A549 (cell line): ENCODE data around the gene SUPT3H. TPM values are rescaled to one million over a fixed set of nuclear protein-coding genes. Genes with fewer than 3 reads are reported as not detected.

ENCODE experiments used
- ATAC-seq, 2 experiments: fragments of 200-7000 bp in 1 of 2; fragments of >200 bp in 1 of 2; cut with Nextera tagmentation in 1 of 2; cut with Tn5 transposase in 1 of 2; 3 replicates each; pipeline versions ENCODE4 v1.8.0 to v1.9.1; 2018 to 2020; ENCODE audit warnings: mild to moderate bottlenecking in 1 of 2, moderate library complexity in 1 of 2
- CTCF ChIA-PET: fragments of 300-600 bp; sonication (Branson Sonifier 250); formaldehyde crosslinking; extraction: SDS; loops from one replicate; lab custom pipeline; 2021; ENCODE audit warnings: antibody characterized with exemption, inconsistent platforms; lab: Yijun Ruan, JAX
- POLR2A ChIA-PET: fragments of 350-600 bp; formaldehyde crosslinking; extraction: SDS; loops from one replicate; lab custom pipeline; 2021; ENCODE audit warnings: antibody characterized with exemption, inconsistent platforms; lab: Yijun Ruan, JAX
- DNase-seq, 2 experiments: peaks; one replicate each; pipeline versions ENCODE4 v3.0.0 to v3.0.0-alpha.2; 2011 to 2016; ENCODE audit warnings: low read depth in 1 of 2, low spot score in 1 of 2
- FAIRE-seq: peaks from 2 replicates; lab custom pipeline; 2011; peaks lifted over from hg19 to GRCh38; lab: Jason Lieb, UNC
- H3K27ac ChIP-seq, 2 experiments: fragments of >200 bp; sonication (Bioruptor Twin); formaldehyde crosslinking; 3 replicates each; pipeline ENCODE4 v1.5.1; 2016 to 2017
- H3K4me1 ChIP-seq: fragments of >200 bp; sonication (Bioruptor Twin); formaldehyde crosslinking; 3 replicates; pipeline ENCODE4 v1.6.1; 2016
- H3K4me2 ChIP-seq: fragments of >200 bp; sonication (Bioruptor Twin); formaldehyde crosslinking; 3 replicates; pipeline ENCODE4 v1.6.1; 2016
- H3K4me3 ChIP-seq: fragments of >200 bp; sonication (Bioruptor Twin); formaldehyde crosslinking; 3 replicates; pipeline ENCODE4 v1.5.1; 2016
- H3K9me3 ChIP-seq: fragments of >200 bp; sonication (Bioruptor Twin); formaldehyde crosslinking; 3 replicates; pipeline ENCODE4 v1.6.1; 2016
- ATOH8 ChIP-seq: fragments of 250-450 bp; sonication (Bioruptor Pico); IDR thresholded peaks from 2 replicates; pipeline ENCODE4 v1.5.0; 2020; ENCODE audit warnings: low read depth, mild to moderate bottlenecking, moderate library complexity
- BHLHE40 ChIP-seq: IDR thresholded peaks from 2 replicates; pipeline ENCODE4 v1.6.1; 2012; ENCODE audit warnings: low read depth, low read length, inconsistent platforms
- CBX2 ChIP-seq: fragments of 200-600 bp; sonication (generic); IDR thresholded peaks from 2 replicates; pipeline ENCODE4 v1.6.1; 2016; ENCODE audit warnings: low read depth, mild to moderate bottlenecking, borderline replicate concordance
- CEBPB ChIP-seq, 2 experiments: fragments of >200 bp in 1 of 2; sonication (Bioruptor Twin) in 1 of 2; formaldehyde crosslinking in 1 of 2; IDR thresholded peaks; 2 replicates each; pipeline ENCODE4 v1.6.1; 2012 to 2016
- CHD2 ChIP-seq: fragments of 150-350 bp; IDR thresholded peaks from 2 replicates; pipeline ENCODE4 v1.6.1; 2014; ENCODE audit warnings: low read length; ENCODE audit not compliant: partially characterized antibody
- CHD4 ChIP-seq: fragments of 200-600 bp; sonication (generic); IDR thresholded peaks from 2 replicates; pipeline ENCODE4 v1.6.1; 2016; ENCODE audit warnings: antibody characterized with exemption, mild to moderate bottlenecking, borderline replicate concordance
- CTCF ChIP-seq: fragments of >200 bp; sonication (Bioruptor Twin); formaldehyde crosslinking; IDR thresholded peaks from 3 replicates; pipeline ENCODE4 v1.5.1; 2016
- EHF ChIP-seq: fragments of 250-450 bp; sonication (Bioruptor Pico); IDR thresholded peaks from 2 replicates; pipeline ENCODE4 v1.5.0; 2020; ENCODE audit warnings: mild to moderate bottlenecking
- EHMT2 ChIP-seq: fragments of 200-600 bp; sonication (generic); IDR thresholded peaks from 2 replicates; pipeline ENCODE4 v1.6.1; 2016; ENCODE audit warnings: antibody characterized with exemption, low read depth, mild to moderate bottlenecking, moderate library complexity
- ELK1 ChIP-seq: fragments of 150-350 bp; IDR thresholded peaks from 2 replicates; pipeline ENCODE4 v1.6.1; 2014; ENCODE audit warnings: low read depth, mild to moderate bottlenecking, low read length
- FOSL2 ChIP-seq, 2 experiments: fragments of 450-650 bp in 1 of 2; fragments of >200 bp in 1 of 2; sonication (Bioruptor Twin) in 1 of 2; formaldehyde crosslinking; IDR thresholded peaks; 2 replicates each; pipeline versions ENCODE4 v1.5.0 to v1.6.1; 2016 to 2020; ENCODE audit warnings: mild to moderate bottlenecking in 1 of 2, moderate library complexity in 1 of 2
- GATA3 ChIP-seq: IDR thresholded peaks from 2 replicates; pipeline ENCODE4 v1.6.1; 2012; ENCODE audit warnings: borderline replicate concordance
- HDAC2 ChIP-seq: fragments of 200-600 bp; sonication (generic); IDR thresholded peaks from 2 replicates; pipeline ENCODE4 v1.6.1; 2016
- HEYL ChIP-seq: fragments of 250-450 bp; sonication (Bioruptor Pico); IDR thresholded peaks from 2 replicates; pipeline ENCODE4 v1.8.0; 2021; ENCODE audit warnings: mild to moderate bottlenecking, moderate library complexity
- HOXA7 ChIP-seq: fragments of 250-450 bp; sonication (Bioruptor Pico); IDR thresholded peaks from 2 replicates; pipeline ENCODE4 v1.5.0; 2020; ENCODE audit warnings: mild to moderate bottlenecking, moderate library complexity
- HOXB5 ChIP-seq: fragments of 250-450 bp; sonication (Bioruptor Pico); IDR thresholded peaks from 2 replicates; pipeline ENCODE4 v1.5.0; 2020; ENCODE audit warnings: mild to moderate bottlenecking, moderate library complexity
- KDM1A ChIP-seq: fragments of 200-600 bp; sonication (generic); IDR thresholded peaks from 2 replicates; pipeline ENCODE4 v1.6.1; 2016; ENCODE audit warnings: low read depth, mild to moderate bottlenecking
- MAZ ChIP-seq: fragments of 150-350 bp; IDR thresholded peaks from 2 replicates; pipeline ENCODE4 v1.6.1; 2014; ENCODE audit warnings: antibody characterized with exemption, low read depth, low read length, borderline replicate concordance
- NR3C1 ChIP-seq: fragments of >200 bp; sonication (Bioruptor Twin); formaldehyde crosslinking; IDR thresholded peaks from 3 replicates; pipeline ENCODE4 v1.6.1; 2017
- PHF8 ChIP-seq: fragments of 200-600 bp; sonication (generic); IDR thresholded peaks from 2 replicates; pipeline ENCODE4 v1.6.1; 2016; ENCODE audit warnings: low read depth, mild to moderate bottlenecking, antibody characterized with exemption, moderate library complexity, borderline replicate concordance
- POLR2AphosphoS2 ChIP-seq: conservative IDR thresholded peaks from 2 replicates; pipeline ENCODE4 v1.6.1; 2012; ENCODE audit warnings: low read length, improper control_type of control experiment, inconsistent platforms
- RCOR1 ChIP-seq: fragments of 150-350 bp; IDR thresholded peaks from 2 replicates; pipeline ENCODE4 v1.6.1; 2014; ENCODE audit warnings: antibody characterized with exemption, low read length, low read depth
- REST ChIP-seq: fragments of 200-600 bp; sonication (generic); IDR thresholded peaks from 2 replicates; pipeline ENCODE4 v1.6.1; 2016; ENCODE audit warnings: antibody characterized with exemption, mild to moderate bottlenecking, moderate library complexity
- SMC3 ChIP-seq: fragments of >200 bp; sonication (Bioruptor Twin); formaldehyde crosslinking; IDR thresholded peaks from 3 replicates; pipeline ENCODE4 v1.6.1; 2018; ENCODE audit warnings: inconsistent platforms
- SREBF2 ChIP-seq: fragments of 450-650 bp; IDR thresholded peaks from 2 replicates; pipeline ENCODE4 v1.6.1; 2014; ENCODE audit warnings: mild to moderate bottlenecking, moderate library complexity
- ZC3H11A ChIP-seq: fragments of 450-650 bp; IDR thresholded peaks from 2 replicates; pipeline ENCODE4 v1.6.1; 2014; ENCODE audit warnings: antibody characterized with exemption, mild to moderate bottlenecking
- ZFP36 ChIP-seq: fragments of 450-650 bp; IDR thresholded peaks from 2 replicates; pipeline ENCODE4 v1.6.1; 2014; ENCODE audit warnings: borderline replicate concordance; ENCODE audit not compliant: partially characterized antibody
- WGBS: methylation state at CpG from one replicate; pipeline ENCODE4 v1.1.6; 2017; ENCODE audit errors: missing lambda C conversion rate; 5-methylcytosine and 5-hydroxymethylcytosine counted together
- polyA plus RNA-seq, 4 experiments: library from polyadenylated mRNA; depleted of rRNA in 3 of 4; stranded (reverse); fragments of >200 nt; fragmentation: RNase III in 1 of 4; extraction: RNeasy Plus Mini Kit Qiagen cat#74134 plus additional on column Dnase treatment in 1 of 4; gene quantifications; 2 replicates in 3 of 4; 3 replicates in 1 of 4; pipeline ENCODE4 v1.2.3, GENCODE V29; 2011 to 2017
- TF ChIP-seq, protein P1 (sequence below): fragments of 250-450 bp; sonication (Bioruptor Pico); IDR thresholded peaks from 2 replicates; pipeline ENCODE4 v1.5.0; 2021; ENCODE audit warnings: mild to moderate bottlenecking, moderate library complexity, borderline replicate concordance
- TF ChIP-seq, protein P2 (sequence below): IDR thresholded peaks from 2 replicates; pipeline ENCODE4 v1.6.1; 2012

The SUPT3H gene
- polyA plus RNA-seq, 2 of the 4 experiments (the other 2 are of a cell fraction): 4.3 to 6.2 TPM

- Histone ChIP-seq H3K4me3 (no peak overlapping the region), H3K27ac (no peak overlapping the region), H3K9me3 (no peaks in the 10 kb centered on the region), H3K4me1 (no peaks in the 10 kb centered on the region), H3K4me2 (no peak overlapping the region)
- no peak for TF ChIP-seq SREBF2
- no peak for TF ChIP-seq CEBPB (IDR thresholded peaks at IDR 0.05)
- no peak for TF ChIP-seq MAZ
- TF ChIP-seq RCOR1: no peak
- no peak for TF ChIP-seq SMC3
- TF ChIP-seq EHF (CRISPR knock-in tag): no peak
- no peak for TF ChIP-seq CHD4
- no peak for TF ChIP-seq REST
- TF ChIP-seq NR3C1: no peak
- no peak for TF ChIP-seq ZC3H11A
- TF ChIP-seq FOSL2 (IDR thresholded peaks at IDR 0.05): no peak
- TF ChIP-seq FOSL2 (CRISPR knock-in tag; IDR thresholded peaks at IDR 0.05): no peak
- TF ChIP-seq, protein P1, sequence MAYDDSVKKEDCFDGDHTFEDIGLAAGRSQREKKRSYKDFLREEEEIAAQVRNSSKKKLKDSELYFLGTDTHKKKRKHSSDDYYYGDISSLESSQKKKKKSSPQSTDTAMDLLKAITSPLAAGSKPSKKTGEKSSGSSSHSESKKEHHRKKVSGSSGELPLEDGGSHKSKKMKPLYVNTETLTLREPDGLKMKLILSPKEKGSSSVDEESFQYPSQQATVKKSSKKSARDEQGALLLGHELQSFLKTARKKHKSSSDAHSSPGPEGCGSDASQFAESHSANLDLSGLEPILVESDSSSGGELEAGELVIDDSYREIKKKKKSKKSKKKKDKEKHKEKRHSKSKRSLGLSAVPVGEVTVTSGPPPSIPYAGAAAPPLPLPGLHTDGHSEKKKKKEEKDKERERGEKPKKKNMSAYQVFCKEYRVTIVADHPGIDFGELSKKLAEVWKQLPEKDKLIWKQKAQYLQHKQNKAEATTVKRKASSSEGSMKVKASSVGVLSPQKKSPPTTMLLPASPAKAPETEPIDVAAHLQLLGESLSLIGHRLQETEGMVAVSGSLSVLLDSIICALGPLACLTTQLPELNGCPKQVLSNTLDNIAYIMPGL (CRISPR knock-in tag): no peak
- no peak for TF ChIP-seq KDM1A
- TF ChIP-seq POLR2AphosphoS2: no peak
- TF ChIP-seq HOXB5: no peak
- TF ChIP-seq ATOH8 (CRISPR knock-in tag): no peak
- no peak for TF ChIP-seq HEYL (CRISPR knock-in tag)
- TF ChIP-seq CBX2: no peak
- TF ChIP-seq ELK1: no peak
- TF ChIP-seq PHF8: no peak
- FAIRE-seq (no peak), DNase-seq (no peak), ATAC-seq (no peak)
- ChIA-PET POLR2A (no interaction called here), CTCF (no interaction called here)
- WGBS: 72% methylated on average over 3 of the region's 3 CpGs
Observed at GRCh38 chr6:45084257-45084656, 293.5 kb downstream of the SUPT3H start.

GRCh38 chr6:45082091-45082490 lies 295.6 kb downstream of the SUPT3H start:
- ChIA-PET CTCF (no interaction called here), POLR2A (no interaction called here)
- Histone ChIP-seq H3K27ac (no peak overlapping the region), H3K4me2 (no peak overlapping the region), H3K4me3 (no peak overlapping the region), H3K4me1 (no peaks in the 10 kb centered on the region), H3K9me3 (no peaks in the 10 kb centered on the region)
- 14% methylated on average over 1 of the region's 1 CpG for whole genome bisulfite sequencing
- TF ChIP-seq EHMT2 (no peak), CTCF (no peak), BHLHE40 (no peak), ZFP36 (no peak), CBX2 (no peak), HDAC2 (no peak), HEYL (CRISPR knock-in tag) (no peak), CHD2 (no peak), GATA3 (no peak), HOXA7 (CRISPR knock-in tag) (no peak)
- TF ChIP-seq, protein P2, sequence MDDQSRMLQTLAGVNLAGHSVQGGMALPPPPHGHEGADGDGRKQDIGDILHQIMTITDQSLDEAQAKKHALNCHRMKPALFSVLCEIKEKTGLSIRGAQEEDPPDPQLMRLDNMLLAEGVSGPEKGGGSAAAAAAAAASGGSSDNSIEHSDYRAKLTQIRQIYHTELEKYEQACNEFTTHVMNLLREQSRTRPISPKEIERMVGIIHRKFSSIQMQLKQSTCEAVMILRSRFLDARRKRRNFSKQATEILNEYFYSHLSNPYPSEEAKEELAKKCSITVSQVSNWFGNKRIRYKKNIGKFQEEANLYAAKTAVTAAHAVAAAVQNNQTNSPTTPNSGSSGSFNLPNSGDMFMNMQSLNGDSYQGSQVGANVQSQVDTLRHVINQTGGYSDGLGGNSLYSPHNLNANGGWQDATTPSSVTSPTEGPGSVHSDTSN: no peak
- ATAC-seq (no peak), DNase-seq (no peak), FAIRE-seq (no peak)
